GM15510 (cell line): Measurements from ENCODE around the gene UBE2E1.

Experiments
- POLR2A ChIP-seq: IDR thresholded peaks from 3 replicates; pipeline ENCODE4 v1.6.1; 2011; ENCODE audit warnings: borderline replicate concordance; ENCODE audit not compliant: insufficient read length; ENCODE audit errors: extremely low read depth

Gene UBE2E1

GRCh38 chr3:23873941-23874340 lies 68.2 kb downstream of the UBE2E1 start:
- no peak for TF ChIP-seq POLR2A

- TF ChIP-seq POLR2A: no peak
Measured at GRCh38 chr3:23874359-23875112, 68.8 kb downstream of the UBE2E1 start.

GRCh38 chr3:23875113-23875725 lies 69.5 kb downstream of the UBE2E1 start:
- TF ChIP-seq POLR2A: no peak

GRCh38 chr3:23876923-23877322 lies 71.2 kb downstream of the UBE2E1 start:
- no peak for TF ChIP-seq POLR2A

GRCh38 chr3:23877329-23877980 lies 71.7 kb downstream of the UBE2E1 start:
- TF ChIP-seq POLR2A: no peak

GRCh38 chr3:23879485-23879884 lies 73.7 kb downstream of the UBE2E1 start:
- TF ChIP-seq POLR2A: no peak

GRCh38 chr3:23880703-23881339 lies 75.1 kb downstream of the UBE2E1 start:
- TF ChIP-seq POLR2A: no peak

GRCh38 chr3:23882487-23882918 lies 76.7 kb downstream of the UBE2E1 start:
- TF ChIP-seq POLR2A: no peak

- no peak for TF ChIP-seq POLR2A
Measured at GRCh38 chr3:23884481-23884880, 78.7 kb downstream of the UBE2E1 start.

GRCh38 chr3:23885210-23885609 lies 79.5 kb downstream of the UBE2E1 start:
- no peak for TF ChIP-seq POLR2A

- no peak for TF ChIP-seq POLR2A
Measured at GRCh38 chr3:23886311-23886710, 80.6 kb downstream of the UBE2E1 start.

GRCh38 chr3:23888617-23889228 lies 83.0 kb downstream of the UBE2E1 start:
- no peak for TF ChIP-seq POLR2A

GRCh38 chr3:23889386-23889785 lies 83.6 kb downstream of the UBE2E1 start:
- no peak for TF ChIP-seq POLR2A

- TF ChIP-seq POLR2A: no peak
Measured at GRCh38 chr3:23889950-23890349, 84.2 kb downstream of the UBE2E1 start.

GRCh38 chr3:23894254-23895061 lies 88.7 kb downstream of the UBE2E1 start:
- TF ChIP-seq POLR2A: no peak

GRCh38 chr3:23895181-23895580 lies 89.4 kb downstream of the UBE2E1 start:
- TF ChIP-seq POLR2A: no peak
